T-helper 1 cell treated with Interleukin-12 subunit alpha and Interleukin-12 subunit beta and Interleukin-4 antibody, amounts not matched to agents 30 μg/mL and 1 μg/mL, for 36 hours (primary cell): ENCODE results near the gene LKAAEAR1.

Source experiments
- H3K27ac Mint-ChIP-seq: one replicate; pipeline ENCODE4 v1.8.0; 2021; ENCODE audit warnings: mild to moderate bottlenecking, mixed read lengths
- H3K27me3 Mint-ChIP-seq: one replicate; pipeline ENCODE4 v1.8.0; 2021; ENCODE audit warnings: low read depth, mixed read lengths
- H3K36me3 Mint-ChIP-seq: one replicate; pipeline ENCODE4 v1.8.0; 2021; ENCODE audit warnings: low read depth, mixed read lengths
- H3K4me1 Mint-ChIP-seq: one replicate; pipeline ENCODE4 v1.8.0; 2021; ENCODE audit warnings: low read depth, mixed read lengths
- H3K4me3 Mint-ChIP-seq: one replicate; pipeline ENCODE4 v1.8.0; 2021; ENCODE audit warnings: mild to moderate bottlenecking, moderate library complexity, mixed read lengths
- H3K9me3 Mint-ChIP-seq: one replicate; pipeline ENCODE4 v1.8.0; 2021; ENCODE audit warnings: mixed read lengths

LKAAEAR1 gene

DNA sequence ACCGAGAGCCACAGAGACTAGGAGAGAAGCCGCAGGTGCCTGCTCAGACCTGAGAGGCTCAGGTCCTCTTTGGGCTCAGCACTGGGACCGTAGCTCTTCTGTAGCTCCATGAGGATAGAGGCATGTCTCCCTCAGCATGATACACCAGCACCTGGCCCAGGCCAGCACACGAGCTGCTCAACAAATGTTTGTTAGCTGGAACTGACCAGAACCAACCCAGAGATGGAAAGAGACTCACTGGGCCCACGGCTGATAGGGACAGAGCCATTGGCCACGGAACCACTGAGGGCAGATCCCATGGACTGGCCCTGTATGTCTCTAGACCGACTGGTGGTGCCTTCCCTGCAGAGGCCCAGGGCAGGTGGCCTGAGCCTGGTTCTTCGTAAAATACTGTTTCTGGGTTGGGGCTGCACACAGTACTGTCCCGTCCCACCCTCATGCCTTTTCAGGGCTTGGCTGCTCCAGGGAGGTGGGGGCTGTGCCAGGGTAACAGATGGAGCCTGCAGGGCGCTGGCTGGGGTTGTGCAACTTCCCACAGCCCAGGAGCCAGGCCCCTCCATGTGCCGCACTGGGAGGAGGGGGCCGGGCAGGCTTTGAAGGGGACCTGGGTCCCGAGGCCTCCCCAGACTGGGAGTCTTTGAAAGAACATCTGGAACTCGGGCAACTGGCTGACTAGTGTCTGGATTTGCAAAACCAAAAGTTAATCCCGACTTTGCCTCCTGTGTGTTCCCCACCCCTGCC, 43.0 kb downstream of the LKAAEAR1 start:
- Mint-ChIP-seq H3K4me3 (peak overlapping the region; percentile 66), H3K27ac (peak overlapping the region; percentile 80), H3K4me1 (peaks cover 42% of the 10 kb centered on the region), H3K9me3 (no peaks in the 10 kb centered on the region), H3K27me3 (peaks cover 6% of the 10 kb centered on the region), H3K36me3 (no peaks in the 10 kb centered on the region)

DNA sequence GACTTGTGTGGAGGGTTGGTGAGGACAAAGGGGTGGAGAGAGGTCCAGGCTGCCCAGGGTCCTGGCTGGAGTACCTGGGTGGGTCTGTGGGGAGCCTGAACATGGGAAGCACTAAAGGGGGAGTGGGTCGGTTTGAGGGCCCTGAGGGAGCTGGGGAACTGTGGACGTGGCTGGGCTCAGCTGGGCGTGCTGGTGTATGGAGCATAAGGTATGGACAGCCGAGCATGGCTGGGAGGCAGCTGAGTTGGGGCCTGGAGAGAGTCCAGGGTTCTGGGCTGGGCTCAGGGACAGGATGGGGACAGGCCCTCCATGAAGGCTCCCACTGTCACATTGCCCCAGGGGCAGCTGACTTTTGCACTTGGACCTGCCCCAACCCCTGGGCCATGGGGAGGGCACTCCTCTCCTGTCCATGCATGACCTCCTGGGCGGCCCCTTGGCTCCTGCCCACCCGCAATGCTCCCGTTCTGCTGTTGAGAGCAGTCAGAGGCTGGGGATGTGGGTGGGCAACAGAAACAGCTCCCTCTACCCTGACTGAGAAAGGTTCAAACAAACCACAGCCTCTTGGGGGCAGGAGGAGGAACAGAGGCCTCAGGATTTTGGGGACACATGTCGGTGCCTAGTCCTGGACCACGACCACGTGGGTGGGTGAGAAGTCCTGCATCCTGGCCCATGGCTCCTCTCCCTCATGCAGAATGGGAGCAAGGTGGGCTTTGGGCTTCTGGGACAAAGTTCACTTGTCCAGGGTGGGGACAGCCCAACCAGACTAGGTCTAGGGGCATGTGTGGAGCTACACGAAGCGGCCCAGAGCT, 43.8 kb downstream of the LKAAEAR1 start:
- Mint-ChIP-seq H3K36me3 (peaks cover under 1% of the 10 kb centered on the region), H3K4me3 (peak overlapping the region; percentile 66), H3K27me3 (no peaks in the 10 kb centered on the region), H3K27ac (peak overlapping the region; percentile 46), H3K9me3 (no peaks in the 10 kb centered on the region), H3K4me1 (peaks cover 38% of the 10 kb centered on the region)

DNA sequence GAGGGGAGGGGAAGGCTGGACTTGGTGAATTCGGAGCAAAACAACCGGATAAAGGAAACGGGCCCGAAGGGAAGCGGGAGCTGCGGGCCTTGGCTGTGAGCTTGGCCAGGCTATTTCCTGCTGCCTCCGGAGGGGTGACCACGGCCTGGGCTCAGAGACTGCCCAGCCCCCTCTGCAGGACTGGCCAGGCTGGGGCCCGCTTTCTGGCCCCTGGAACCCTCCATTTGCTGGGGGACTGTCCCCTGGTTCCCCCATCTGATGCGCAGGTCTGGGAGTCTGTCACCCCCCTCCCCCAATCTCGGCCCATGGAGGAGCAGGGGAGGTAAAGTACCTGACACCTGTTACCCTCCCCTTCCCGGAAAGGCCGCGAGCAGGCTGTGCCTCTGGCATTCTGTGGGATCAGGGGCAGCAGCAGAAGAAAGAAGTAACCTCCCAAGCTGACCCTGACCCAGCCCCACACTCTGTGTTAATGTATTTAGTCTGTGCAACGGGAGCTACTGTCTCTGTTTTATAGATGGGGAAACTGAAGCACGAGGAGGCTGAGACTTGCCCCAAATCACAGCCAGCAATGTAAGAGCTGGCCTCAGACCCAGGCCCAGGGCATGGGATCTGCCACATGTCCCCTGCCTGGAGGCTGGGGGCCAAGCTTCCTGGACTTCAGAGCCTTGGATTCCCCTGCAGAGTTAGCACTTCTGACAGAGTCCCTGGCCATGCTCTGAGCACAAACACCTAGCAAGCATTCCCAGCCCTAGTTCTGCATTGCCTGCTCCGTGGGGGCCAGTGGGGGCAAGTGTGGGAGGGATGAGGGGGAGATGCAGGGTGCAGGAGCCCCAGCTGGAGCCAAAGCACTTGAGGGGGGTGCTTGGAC, 44.7 kb downstream of the LKAAEAR1 start:
- Mint-ChIP-seq H3K4me1 (peaks cover 43% of the 10 kb centered on the region), H3K27me3 (no peaks in the 10 kb centered on the region), H3K9me3 (no peaks in the 10 kb centered on the region), H3K27ac (peak overlapping the region; percentile 71), H3K4me3 (peak overlapping the region; percentile 66), H3K36me3 (peaks cover 2% of the 10 kb centered on the region)

DNA sequence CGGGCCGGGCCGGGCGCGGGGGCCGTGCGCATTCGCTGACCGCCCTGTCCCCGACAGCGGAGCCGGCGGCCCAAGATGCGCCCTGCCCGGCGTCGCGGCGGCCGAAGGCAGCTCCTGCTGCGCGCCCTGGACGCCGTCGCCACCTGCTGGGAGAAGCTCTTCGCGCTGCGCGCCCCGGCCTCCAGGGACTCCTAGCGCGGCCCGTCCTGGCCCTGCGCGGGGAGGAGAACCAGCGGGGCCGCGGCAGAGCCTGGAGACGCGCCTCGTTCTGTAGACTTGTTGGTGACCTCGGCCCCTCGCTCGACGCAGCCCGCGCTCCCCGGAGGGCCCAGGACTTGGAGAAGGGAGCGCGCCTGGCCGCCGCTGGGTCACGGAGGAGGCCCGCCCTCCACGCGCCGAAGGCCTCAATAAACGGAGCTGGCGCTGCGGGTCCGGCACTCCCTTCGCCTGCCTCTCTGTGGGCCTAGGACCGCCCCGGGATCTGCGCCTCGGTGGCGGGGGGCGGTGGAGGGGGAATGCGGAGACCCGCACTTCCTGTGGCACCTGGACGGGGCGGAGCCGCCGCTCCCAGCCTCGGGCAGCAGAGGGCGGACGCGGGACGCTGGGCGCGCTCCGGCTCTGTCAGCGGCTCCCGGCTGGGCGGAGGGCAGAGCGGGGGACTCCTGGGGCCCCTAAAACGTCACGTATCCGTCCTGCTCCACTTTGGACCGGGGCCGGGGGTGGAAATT, 45.5 kb downstream of the LKAAEAR1 start:
- Mint-ChIP-seq H3K27me3 (no peaks in the 10 kb centered on the region), H3K36me3 (peaks cover 8% of the 10 kb centered on the region), H3K27ac (peak overlapping the region; percentile 71), H3K4me1 (peaks cover 46% of the 10 kb centered on the region), H3K9me3 (no peaks in the 10 kb centered on the region), H3K4me3 (peak overlapping the region; percentile 66)

DNA sequence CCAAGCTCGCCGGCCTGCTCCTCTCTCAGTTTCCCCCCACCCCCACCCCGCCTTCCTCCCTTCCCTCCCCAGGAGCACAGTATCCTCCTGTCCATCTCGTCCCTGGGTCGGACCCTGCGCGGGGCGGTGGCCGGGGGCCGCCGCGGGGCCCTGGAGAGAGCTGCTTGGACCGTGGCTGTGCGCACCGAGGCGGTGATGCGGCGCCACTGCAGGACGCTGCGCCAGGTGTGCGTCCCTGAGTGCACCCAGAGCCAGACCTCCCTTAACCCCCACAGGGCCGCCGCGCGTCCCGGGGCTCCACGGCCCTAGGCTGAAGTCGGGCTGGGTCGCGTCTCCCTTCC, 46.0 kb downstream of the LKAAEAR1 start:
- Mint-ChIP-seq H3K27me3 (no peaks in the 10 kb centered on the region), H3K4me1 (peaks cover 43% of the 10 kb centered on the region), H3K4me3 (peak overlapping the region; percentile 81), H3K36me3 (peaks cover 10% of the 10 kb centered on the region), H3K9me3 (no peaks in the 10 kb centered on the region), H3K27ac (peak overlapping the region; percentile 90)

DNA sequence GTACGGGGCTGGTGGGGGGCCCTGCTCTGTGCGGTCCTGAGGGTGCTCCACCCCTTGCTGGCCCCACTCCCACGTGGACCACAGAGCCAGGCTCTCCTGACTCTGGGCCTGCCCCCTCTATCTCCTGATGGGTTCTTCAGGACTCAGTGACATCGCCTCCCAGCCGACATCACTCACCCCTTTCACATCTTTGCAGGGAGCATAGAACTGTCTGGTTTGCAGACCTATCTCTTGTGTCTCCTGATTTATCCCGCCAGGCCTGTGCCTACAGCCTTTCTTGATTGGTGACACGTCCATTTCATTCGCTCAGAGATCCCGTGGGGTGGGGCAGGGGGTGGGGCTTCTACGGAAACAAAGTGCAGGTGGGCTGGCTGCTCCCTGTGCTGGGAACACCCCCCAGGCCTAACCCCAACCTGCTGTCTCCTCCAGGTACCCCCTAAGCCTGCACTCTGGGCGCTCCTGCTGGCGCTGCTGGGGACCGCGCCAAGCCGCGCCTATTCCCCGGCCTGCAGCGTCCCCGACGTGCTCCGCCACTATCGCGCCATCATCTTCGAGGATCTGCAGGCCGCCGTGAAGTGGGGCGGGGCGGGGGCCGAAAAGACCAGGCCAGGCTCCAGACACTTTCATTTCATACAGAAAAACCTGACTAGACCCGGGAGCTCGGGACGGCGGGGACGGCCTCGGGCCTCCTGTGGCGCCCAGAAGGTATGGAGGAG, 46.5 kb downstream of the LKAAEAR1 start:
- peak overlapping the region; percentile 90 for H3K27ac Mint-ChIP-seq
- H3K36me3 Mint-ChIP-seq: peaks cover 10% of the 10 kb centered on the region
- H3K4me3 Mint-ChIP-seq: peak overlapping the region; percentile 81
- H3K4me1 Mint-ChIP-seq: peaks cover 43% of the 10 kb centered on the region
- no peaks in the 10 kb centered on the region for H3K27me3 Mint-ChIP-seq
- no peaks in the 10 kb centered on the region for H3K9me3 Mint-ChIP-seq

DNA sequence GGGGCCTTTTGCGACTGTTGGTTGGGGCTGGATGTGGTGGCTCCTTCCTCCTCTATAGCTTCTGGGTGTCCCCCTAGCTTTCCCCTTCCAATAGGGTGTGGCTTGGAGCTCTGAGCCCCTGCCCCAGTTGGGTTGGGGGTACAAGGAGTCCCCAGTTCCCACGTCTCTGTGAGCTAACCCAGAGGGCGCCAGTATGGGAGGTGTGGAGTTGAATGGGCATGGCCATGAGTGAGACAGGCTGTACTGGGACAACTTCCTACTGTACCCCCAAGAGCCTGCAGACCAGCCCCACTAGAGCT, 47.0 kb downstream of the LKAAEAR1 start:
- no peaks in the 10 kb centered on the region for H3K27me3 Mint-ChIP-seq
- H3K36me3 Mint-ChIP-seq: peaks cover 13% of the 10 kb centered on the region
- H3K9me3 Mint-ChIP-seq: no peaks in the 10 kb centered on the region
- peak overlapping the region; percentile 90 for H3K27ac Mint-ChIP-seq
- H3K4me3 Mint-ChIP-seq: peak overlapping the region; percentile 81
- peaks cover 42% of the 10 kb centered on the region for H3K4me1 Mint-ChIP-seq

DNA sequence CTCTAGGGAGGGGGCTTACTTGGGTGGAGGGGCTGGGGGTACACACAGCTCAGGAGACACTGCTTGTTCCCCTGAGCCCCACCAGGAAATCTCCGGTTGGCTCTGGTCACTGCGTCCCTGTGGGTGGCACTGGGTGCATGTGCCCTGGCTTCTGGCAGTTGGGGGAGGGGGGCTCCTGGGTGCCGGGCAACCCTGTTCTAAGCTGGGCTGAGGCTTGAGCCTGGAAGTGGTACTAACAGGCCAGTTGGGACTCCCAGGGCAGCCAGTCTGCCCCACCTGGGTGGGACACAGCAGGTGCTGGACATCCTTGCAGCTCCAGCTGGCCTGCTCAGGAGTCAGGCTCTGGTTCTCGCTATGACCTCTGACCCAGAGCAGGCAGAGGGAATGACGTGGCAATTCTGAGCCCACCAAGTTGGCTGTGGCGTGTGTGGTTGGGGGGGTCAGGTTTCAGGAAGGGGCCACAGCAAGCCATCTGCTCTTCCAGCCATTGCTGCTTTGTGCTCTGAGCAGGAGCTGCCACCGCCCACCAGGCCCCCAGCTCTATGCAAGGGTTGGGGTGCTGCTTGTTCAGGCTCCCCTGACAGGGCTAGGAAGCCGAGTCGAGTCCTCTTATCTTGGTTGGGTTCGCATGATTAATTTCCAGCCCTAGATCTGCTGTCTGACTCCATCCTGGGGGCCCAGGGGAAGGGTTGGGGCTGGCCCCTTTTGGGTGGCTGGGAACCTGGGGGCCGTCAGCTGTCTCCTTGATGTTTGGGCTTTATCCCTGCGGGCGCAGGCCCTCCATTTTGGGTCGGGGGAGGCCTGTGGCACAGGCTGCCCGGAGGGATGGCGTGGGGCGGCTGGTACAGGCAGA, 47.6 kb downstream of the LKAAEAR1 start:
- peaks cover 14% of the 10 kb centered on the region for H3K36me3 Mint-ChIP-seq
- H3K4me3 Mint-ChIP-seq: peak overlapping the region; percentile 81
- H3K4me1 Mint-ChIP-seq: peaks cover 41% of the 10 kb centered on the region
- no peaks in the 10 kb centered on the region for H3K27me3 Mint-ChIP-seq
- peak overlapping the region; percentile 90 for H3K27ac Mint-ChIP-seq
- H3K9me3 Mint-ChIP-seq: no peaks in the 10 kb centered on the region

DNA sequence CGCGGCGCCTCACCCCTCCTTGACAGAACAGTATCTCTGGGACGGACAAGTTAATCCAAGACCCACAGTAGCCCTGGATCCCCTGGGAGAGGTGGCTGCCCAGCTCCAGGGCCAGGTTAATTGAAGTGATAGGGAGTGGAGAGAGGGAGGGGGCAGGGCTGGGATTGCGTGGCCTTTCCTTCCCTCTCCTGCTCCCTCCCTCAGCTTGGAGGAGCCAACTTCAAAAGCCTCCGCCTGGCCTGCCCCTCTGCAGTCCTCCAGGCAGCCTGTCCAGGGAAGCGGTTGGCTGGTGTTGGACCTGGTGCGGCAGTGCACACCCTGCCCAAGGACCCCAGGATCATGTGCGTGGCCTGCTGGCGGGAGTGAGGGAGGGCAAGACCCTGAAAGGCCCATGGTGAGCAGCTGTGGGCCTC, 48.3 kb downstream of the LKAAEAR1 start, which contains the start of gene C20orf204:
TSS of gene C20orf204 (plus strand) at position 250 of the 413 bp plus-strand sequence. CDS start at position 392, 142 bp downstream.
- peak within 1 kb of the TSS; percentile 98 for H3K27ac Mint-ChIP-seq
- H3K36me3 Mint-ChIP-seq: peaks cover 18% of the 10 kb centered on the region
- no peaks in the 10 kb centered on the region for H3K27me3 Mint-ChIP-seq
- peaks cover 41% of the 10 kb centered on the region for H3K4me1 Mint-ChIP-seq
- H3K9me3 Mint-ChIP-seq: no peaks in the 10 kb centered on the region
- H3K4me3 Mint-ChIP-seq: peak within 1 kb of the TSS; percentile 81

DNA sequence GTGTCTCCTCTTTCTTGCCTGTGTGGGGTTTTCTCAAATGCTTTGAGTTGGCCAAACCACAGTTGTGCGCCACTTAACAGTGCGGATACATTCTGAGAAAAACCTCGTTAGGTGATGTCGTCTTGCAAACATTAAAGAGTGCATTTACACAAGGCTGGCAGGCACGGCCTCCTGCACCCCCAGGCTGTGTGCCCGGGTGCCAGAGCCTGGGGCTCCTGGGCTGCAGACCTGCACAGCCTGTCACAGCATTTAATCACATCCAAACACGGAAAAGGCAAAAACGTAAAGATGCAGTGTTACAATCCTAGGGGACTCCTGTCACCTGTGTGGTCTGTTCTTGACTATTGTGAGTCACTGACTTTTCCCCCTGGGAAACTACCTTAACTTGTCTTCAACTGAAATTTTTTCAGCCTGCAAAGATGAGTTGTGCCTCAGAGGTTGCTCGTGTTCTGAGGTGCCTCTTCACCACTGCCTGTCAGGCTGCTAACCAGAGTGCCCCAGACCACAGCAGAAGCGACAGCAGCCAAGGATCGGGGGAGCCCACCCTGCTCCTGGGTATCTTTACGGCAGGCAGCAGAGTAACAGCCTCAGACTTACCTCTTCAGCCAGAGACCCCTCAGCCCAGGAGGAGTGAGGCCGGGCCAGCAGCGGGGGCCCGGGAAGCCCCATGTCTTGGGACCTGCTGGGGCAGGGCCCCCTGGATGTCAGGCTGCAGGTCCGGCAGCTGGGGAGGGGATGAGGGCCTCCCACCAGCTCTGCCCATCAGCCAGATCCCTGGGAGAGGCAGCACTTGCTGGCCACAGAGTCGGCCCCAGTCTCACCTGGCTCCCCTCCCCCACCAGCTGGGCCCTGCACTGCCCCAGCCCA, 48.9 kb downstream of the LKAAEAR1 start:
- peaks cover 39% of the 10 kb centered on the region for H3K4me1 Mint-ChIP-seq
- peaks cover 18% of the 10 kb centered on the region for H3K36me3 Mint-ChIP-seq
- no peaks in the 10 kb centered on the region for H3K27me3 Mint-ChIP-seq
- no peaks in the 10 kb centered on the region for H3K9me3 Mint-ChIP-seq
- H3K27ac Mint-ChIP-seq: peak overlapping the region; percentile 98
- H3K4me3 Mint-ChIP-seq: peak overlapping the region; percentile 80

DNA sequence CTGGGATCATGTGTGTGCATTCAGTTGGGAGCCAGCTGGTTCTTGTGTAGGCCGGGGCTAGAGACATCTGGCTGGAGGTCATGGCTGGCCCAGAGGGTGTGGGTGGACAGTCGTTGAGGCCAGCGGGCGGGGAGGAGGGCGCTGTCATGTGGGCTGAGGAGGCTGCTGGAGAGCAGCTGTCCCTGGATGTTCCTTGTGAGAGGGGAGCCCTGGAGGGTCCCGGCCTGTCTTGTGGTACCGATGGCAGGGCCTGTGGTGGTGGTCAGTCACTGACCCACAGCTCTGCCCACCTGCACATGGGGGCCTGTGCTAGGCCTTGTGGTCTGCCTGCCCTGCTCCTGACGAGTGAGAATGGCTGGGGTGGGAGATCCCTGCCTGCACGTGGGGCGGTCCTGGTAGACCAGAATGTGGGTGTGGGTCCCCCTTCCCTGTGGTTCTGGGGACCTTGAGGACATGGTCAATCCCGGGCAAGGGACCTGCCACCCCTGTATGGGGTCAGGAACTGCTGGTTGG, 50.2 kb downstream of the LKAAEAR1 start:
- Mint-ChIP-seq H3K27ac (peak overlapping the region; percentile 98), H3K4me1 (peaks cover 31% of the 10 kb centered on the region), H3K27me3 (no peaks in the 10 kb centered on the region), H3K9me3 (no peaks in the 10 kb centered on the region), H3K36me3 (peaks cover 21% of the 10 kb centered on the region), H3K4me3 (peak overlapping the region; percentile 54)
